Esophagus muscularis mucosa (tissue), 4 donors: ENCODE data around the gene ITGA8. TPM values are rescaled to one million over a fixed set of nuclear protein-coding genes. Genes with fewer than 3 reads are reported as not detected.

Source experiments
- DNase-seq: peaks from one replicate; pipeline ENCODE4 v3.0.0-alpha.2; 2017; ENCODE audit errors: extremely low spot score
- H3K27ac ChIP-seq, 4 donors: fragments of 200-600 bp; sonication (generic); replicated peaks in 1 of 4; 1 replicate in 3 of 4; 2 replicates in 1 of 4; pipeline ENCODE4 v1.5.1; 2016 to 2019; ENCODE audit warnings: mild to moderate bottlenecking in 1 of 4
- H3K27me3 ChIP-seq, 4 donors: fragments of 200-600 bp; sonication (generic); one replicate each; pipeline versions ENCODE4 v1.5.1 to v1.6.0; 2016 to 2019
- H3K36me3 ChIP-seq, 4 donors: fragments of 200-600 bp; sonication (generic); one replicate each; pipeline ENCODE4 v1.5.1; 2016 to 2019
- H3K4me1 ChIP-seq, 4 donors: fragments of 200-600 bp; sonication (generic); one replicate each; pipeline ENCODE4 v1.5.1; 2016 to 2019
- H3K4me3 ChIP-seq, 4 donors: fragments of 200-600 bp; sonication (generic); 1 replicate in 2 of 4; 2 replicates in 2 of 4; pipeline ENCODE4 v1.5.1; 2016 to 2019; ENCODE audit warnings: mild to moderate bottlenecking in 4 of 4, moderate library complexity in 1 of 4
- H3K9me3 ChIP-seq, 4 donors: fragments of 200-600 bp; sonication (generic); 1 replicate in 3 of 4; 2 replicates in 1 of 4; pipeline ENCODE4 v1.5.1; 2016 to 2019
- CTCF ChIP-seq, 3 experiments: fragments of 200-600 bp in 2 of 3; fragments of 450-650 bp in 1 of 3; sonication (generic) in 2 of 3; IDR thresholded peaks; one replicate each; pipeline ENCODE4 v1.5.1; 2017 to 2019; ENCODE audit warnings: antibody characterized with exemption in 3 of 3, mild to moderate bottlenecking in 2 of 3, moderate library complexity in 1 of 3
- EP300 ChIP-seq: sonication (generic); formaldehyde crosslinking; IDR thresholded peaks from one replicate; pipeline ENCODE4 v1.6.1; 2017; ENCODE audit warnings: antibody characterized with exemption
- POLR2A ChIP-seq: fragments of 450-650 bp; IDR thresholded peaks from one replicate; pipeline ENCODE4 v1.6.1; 2017; ENCODE audit warnings: antibody characterized with exemption, moderate library complexity, mild to moderate bottlenecking, low read depth
- POLR2AphosphoS5 ChIP-seq, 2 donors: sonication (generic); formaldehyde crosslinking; IDR thresholded peaks; one replicate each; pipeline ENCODE4 v1.6.1; 2017; ENCODE audit warnings: antibody characterized with exemption in 2 of 2
- WGBS: methylation state at CpG from one replicate; pipeline ENCODE4 v1.1.5; 2018; 5-methylcytosine and 5-hydroxymethylcytosine counted together
- intact Hi-C: fragments of 100-400 bp; cut with DNase I; formaldehyde crosslinking; loops from one replicate; pipeline ENCODE4 v1.15.1; 2023
- total RNA-seq, 4 donors: library from RNA; depleted of rRNA; stranded (reverse); fragments of >200 nt; gene quantifications; one replicate each; pipeline versions ENCODE4 v1.1.0 to v1.2.1, GENCODE V29; 2016

The ITGA8 gene
- total RNA-seq, 4 donors from 2014 or later, result 26.2 to 113 (median 50.4) TPM

DNA sequence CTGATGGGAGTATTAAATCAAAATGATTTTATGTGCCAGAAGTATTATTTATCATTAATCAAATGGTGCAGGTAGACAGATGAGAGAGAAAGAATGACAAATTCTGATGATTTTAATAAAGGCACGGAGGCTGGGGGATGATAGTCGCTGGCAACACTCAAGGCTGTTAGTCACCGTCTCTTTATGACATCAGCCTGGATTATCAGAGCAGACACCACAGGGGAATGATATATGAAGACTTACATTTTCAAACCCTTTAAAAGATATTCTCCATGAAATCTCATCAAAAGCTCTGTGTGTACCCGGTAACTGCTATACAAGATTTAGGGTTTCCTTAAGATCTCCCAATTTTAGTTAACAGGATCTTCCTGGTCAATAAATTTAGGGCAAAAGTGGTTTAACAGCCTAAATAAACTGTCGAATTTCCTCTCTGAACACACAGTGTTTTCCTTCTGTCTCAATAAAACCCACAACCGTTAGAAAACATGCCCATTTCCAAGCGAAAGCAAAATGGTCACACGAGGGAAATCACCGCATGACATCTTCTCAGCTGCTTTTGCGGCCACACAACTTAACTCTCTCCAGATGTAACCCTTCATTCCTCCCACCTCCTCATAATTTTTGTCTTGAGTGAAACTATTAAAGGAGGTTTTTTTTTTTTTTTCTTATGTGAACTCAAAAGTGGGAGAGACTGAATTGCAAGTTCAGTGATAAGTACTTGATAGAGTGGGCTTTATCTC is 215.5 kb downstream of the ITGA8 start:
- 39% methylated on average over 10 of the region's 10 CpGs for WGBS
- TF ChIP-seq CTCF (IDR thresholded peaks at IDR 0.05) (no peak), POLR2A (no peak), POLR2AphosphoS5 (IDR thresholded peaks at IDR 0.05) (no peak), EP300 (no peak)
- DNase-seq, result no peak
- Histone ChIP-seq H3K36me3 (no peaks in the 10 kb centered on the region), H3K27ac (no peak overlapping the region), H3K9me3 (no peaks in the 10 kb centered on the region), H3K4me1 (no peaks in the 10 kb centered on the region), H3K4me3 (no peak overlapping the region), H3K27me3 (peaks cover 0 to 5% (median 0%) of the 10 kb centered on the region in 4 donors)
- intact Hi-C loops, result no loop called here

GRCh38 chr10:15494850-15495506 is 224.7 kb downstream of the ITGA8 start:
- no peaks in the 10 kb centered on the region for H3K36me3 ChIP-seq
- intact Hi-C loops, result no loop called here
- H3K9me3 ChIP-seq, result no peaks in the 10 kb centered on the region
- H3K27me3 ChIP-seq, result no peaks in the 10 kb centered on the region
- H3K4me3 ChIP-seq, result no peak overlapping the region
- 71% methylated on average over 4 of the region's 4 CpGs for WGBS
- DNase-seq, result no peak
- H3K27ac ChIP-seq, result no peak overlapping the region
- TF ChIP-seq POLR2A, result no peak
- no peaks in the 10 kb centered on the region for H3K4me1 ChIP-seq

GRCh38 chr10:15491856-15492642 is 227.7 kb downstream of the ITGA8 start:
- intact Hi-C loops, result no loop called here
- no peak overlapping the region for H3K27ac ChIP-seq

DNA sequence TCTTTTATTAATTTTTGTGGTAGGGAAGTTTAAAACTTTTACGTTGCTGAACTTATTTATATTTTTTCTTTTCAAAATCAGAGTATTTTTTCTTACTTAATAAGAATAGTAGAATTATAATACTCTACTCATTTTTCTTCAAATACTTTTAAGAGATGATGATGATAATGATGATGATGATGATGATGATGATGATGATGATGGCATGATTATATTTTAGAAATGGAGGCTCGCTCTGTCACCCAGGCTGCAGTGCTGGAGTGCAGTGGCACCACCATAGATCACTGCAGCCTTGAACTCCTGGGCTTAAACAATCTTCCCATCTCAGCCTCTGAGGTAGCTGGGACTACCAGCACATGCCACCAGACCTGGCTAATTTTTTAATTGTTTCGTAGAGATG is 230.3 kb downstream of the ITGA8 start:
- no peak for DNase-seq
- 95% methylated on average over 3 of the region's 3 CpGs for WGBS
- Histone ChIP-seq H3K4me1 (peaks cover 0 to 17% (median 15%) of the 10 kb centered on the region in 4 donors), H3K27me3 (no peaks in the 10 kb centered on the region), H3K36me3 (no peaks in the 10 kb centered on the region), H3K9me3 (no peaks in the 10 kb centered on the region), H3K27ac (no peak overlapping the region), H3K4me3 (no peak overlapping the region)
- TF ChIP-seq POLR2AphosphoS5 (IDR thresholded peaks at IDR 0.05) (no peak), CTCF (IDR thresholded peaks at IDR 0.05) (no peak), EP300 (no peak), POLR2A (no peak)
- intact Hi-C loops, result no loop called here

More at GRCh38 chr10:15491856-15492642, 227.7 kb downstream of the ITGA8 start:
- Histone ChIP-seq H3K27me3 (no peaks in the 10 kb centered on the region), H3K4me1 (no peaks in the 10 kb centered on the region), H3K36me3 (no peaks in the 10 kb centered on the region), H3K4me3 (no peak overlapping the region), H3K9me3 (no peaks in the 10 kb centered on the region)
- TF ChIP-seq POLR2A, result no peak
- no peak for TF ChIP-seq POLR2AphosphoS5 (IDR thresholded peaks at IDR 0.05)
- no peak for TF ChIP-seq EP300
- TF ChIP-seq CTCF (IDR thresholded peaks at IDR 0.05), result no peak
- DNase-seq, result no peak
- 84% methylated on average over 7 of the region's 7 CpGs for WGBS

GRCh38 chr10:15487376-15487775 is 232.3 kb downstream of the ITGA8 start:
- H3K4me3 ChIP-seq, result no peak overlapping the region
- H3K9me3 ChIP-seq, result no peaks in the 10 kb centered on the region
- no peak for DNase-seq
- H3K27me3 ChIP-seq, result no peaks in the 10 kb centered on the region
- no peaks in the 10 kb centered on the region for H3K36me3 ChIP-seq
- 66% methylated on average over 4 of the region's 4 CpGs for WGBS
- TF ChIP-seq CTCF (IDR thresholded peaks at IDR 0.05), result no peak
- no peak for TF ChIP-seq POLR2AphosphoS5 (IDR thresholded peaks at IDR 0.05)
- TF ChIP-seq POLR2A, result no peak
- TF ChIP-seq EP300, result no peak
- no peak overlapping the region for H3K27ac ChIP-seq
- peaks cover 0 to 17% (median 15%) of the 10 kb centered on the region in 4 donors for H3K4me1 ChIP-seq
- intact Hi-C loops, result no loop called here
